ENCODE measurements around the gene PLTP.

The PLTP gene

GRCh38 chr20:45873409-45874103 lies 38.4 kb downstream of the PLTP start:
- no peak for DNase-seq

GRCh38 chr20:45872626-45873025 lies 39.3 kb downstream of the PLTP start:
- DNase-seq, result no peak

DNA sequence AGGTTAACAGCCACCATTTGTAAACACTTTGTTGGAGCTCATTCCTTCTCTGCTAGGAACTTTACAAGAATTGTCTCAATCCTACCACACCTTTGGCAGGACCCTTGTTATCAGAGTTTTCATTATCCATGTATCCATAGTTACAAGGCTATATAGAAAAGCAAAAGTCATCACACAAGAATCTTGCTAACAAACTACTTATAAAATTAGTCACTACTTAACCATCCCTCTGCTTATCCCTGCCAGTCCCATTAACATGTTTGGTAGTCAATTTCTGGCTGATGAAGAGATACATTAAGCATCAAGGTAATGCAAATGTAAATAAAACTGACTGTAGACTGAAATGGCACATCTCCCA lies 44.2 kb downstream of the PLTP start:
- DNase-seq, result peak; percentile 45

DNA sequence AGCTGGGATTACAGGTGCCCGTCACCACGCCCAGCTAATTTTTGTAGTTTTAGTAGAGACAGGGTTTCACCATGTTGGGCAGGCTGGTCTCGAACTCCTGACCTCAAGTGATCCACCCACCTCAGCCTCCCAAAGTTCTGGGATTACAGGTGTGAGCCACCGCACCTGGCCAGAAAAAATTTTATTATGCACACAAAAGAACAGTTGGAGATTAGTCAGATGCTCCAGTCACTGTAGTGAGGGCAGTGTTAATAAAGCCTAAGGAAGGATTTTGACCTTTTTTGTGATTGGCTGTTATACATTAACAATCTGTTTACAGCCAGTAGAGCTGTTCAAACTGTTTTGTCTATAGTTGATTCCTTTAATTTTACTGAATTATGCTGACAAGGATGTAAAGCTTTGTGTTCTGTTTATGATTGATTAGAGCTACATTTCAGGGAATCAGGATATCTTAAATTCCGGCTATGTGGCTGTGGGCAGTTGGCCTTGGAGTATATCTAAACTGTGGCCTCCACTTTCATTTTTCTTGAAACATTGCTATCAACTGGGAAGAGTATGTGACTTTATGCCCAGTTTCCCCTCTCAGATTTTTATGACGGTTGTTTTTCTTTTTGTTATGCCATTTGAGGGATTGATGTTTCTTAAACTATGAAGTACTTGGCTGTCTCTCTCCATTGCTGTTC lies 44.7 kb downstream of the PLTP start:
- DNase-seq, result no peak

DNA sequence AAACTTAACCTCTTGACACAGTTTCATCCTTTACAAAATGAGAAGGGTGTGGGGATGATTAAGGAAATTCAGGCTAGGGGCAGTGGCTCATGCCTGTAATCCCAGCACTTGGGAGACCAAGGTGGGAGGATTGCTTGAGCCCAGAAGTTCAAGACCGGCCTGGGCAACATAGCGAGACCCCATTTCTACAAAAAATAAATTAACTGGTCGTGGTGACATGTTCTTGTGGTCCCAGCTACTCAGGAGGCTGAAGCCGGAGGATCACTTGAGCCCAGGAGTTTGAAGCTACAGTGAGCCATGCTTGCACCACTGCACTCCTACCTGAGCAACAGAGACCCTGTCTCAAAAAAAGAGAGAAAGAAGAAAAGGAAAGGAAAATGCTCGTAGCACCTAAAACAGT lies 45.5 kb downstream of the PLTP start:
- DNase-seq, result no peak

DNA sequence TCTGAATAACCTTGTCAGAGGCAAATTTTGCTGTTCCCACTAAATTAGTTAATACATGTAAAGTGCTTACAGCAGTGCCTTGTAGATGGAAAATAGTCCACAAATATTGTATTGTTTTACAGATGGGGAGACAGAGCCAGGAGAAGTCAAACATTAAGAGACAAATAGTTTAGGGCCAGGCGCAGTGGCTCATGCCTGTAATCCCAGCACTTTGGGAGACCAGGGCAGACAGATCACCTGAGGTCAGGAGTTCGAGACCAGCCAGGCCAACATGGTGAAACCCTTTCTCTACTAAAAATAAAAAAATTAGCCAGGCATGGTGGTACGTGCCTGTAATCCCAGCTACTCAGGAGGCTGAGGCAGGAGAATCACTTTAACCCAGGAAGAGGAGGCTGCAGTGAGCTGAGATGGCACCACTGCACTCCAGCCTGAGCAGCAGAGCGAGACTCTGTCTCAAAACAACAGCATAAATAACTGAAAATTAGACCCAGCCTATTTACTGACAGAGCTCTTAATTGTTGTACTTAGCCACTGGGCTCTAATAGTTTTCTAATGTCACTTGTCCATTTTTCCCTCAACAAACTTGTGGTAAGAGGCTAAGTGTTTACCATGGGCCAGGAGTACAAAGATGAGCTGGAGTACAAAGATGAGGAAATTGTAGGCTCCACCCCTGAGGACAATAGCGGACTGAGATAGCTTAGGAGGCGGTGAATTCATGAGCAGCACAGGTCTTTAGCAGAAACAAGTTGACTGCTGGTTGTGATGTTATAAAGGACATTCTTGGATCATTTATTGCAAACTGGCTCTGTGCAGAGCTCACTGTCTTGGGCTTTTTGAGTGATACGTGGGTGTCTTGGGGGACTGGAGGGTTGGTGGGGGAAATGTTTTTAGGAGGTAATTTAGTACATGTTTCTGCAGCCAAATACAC lies 48.1 kb downstream of the PLTP start:
- no peak for DNase-seq

DNA sequence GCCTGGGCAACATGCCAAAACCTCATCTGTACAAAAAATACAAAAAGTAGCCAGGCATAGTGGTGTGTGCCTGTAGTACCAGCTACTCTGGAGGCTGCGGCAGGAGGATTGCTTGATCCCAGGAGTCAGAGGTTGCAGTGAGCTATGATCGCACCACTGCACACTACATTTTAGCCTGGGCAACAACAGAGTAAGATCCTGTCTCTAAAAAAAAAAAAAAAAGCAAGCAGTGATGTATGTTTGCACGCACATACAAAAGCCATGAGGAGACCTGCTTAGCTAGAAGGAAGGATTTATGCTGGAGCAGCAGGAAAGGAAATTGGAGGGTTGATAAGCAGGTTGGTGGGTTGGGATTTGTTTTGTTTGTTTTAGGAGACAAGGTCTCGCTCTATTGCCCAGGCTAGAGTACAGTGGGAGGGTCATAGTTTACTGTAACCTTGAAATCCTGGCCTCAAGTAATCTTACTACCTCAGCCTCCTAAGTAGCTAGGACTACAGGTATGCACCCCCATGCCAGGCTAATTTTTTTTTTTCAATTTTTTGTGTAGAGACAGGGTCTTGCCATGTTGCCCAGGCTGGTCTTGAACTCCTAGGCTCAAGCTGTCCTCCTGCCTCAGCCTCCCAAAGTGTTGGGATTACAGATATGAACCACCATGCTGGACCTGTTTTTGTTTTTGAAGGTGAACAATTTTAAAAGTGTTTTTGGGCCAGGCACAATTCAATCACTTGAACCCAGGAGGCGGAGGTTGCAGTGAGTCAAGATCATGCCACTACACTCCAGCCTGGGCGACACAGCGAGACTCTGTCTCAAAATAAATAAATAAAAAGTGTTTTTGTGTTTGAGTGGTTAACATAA lies 50.5 kb downstream of the PLTP start:
- no peak for DNase-seq

DNA sequence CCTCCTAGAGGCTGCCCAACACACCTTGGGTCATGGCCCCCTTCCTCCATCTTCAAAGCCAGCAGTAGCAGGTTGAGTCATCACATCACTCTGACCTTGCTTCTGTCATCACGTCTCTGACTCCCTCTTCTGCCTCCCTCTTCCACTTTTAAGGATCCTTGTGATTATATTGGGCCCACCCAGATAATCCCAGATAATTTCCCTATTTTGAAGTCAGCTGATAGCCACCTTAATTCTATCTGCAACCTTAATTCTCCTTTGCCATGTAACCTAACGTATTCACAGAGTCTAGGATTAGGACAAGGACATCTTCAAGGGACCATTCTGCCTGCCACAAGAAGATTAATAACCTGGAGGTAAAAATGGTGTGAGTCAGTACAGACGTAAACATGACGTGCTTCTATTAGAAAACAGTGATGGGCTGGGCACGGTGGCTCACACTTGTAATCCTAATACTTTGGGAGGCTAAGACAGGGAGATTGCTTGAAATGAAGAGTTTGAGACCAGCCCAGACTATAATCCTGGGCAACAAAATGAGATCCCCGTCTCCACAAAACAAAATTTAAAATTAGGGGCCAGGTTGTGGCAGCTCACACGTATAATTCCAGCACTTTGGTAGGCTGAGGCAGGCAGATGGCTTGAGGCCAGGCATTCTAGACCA lies 51.3 kb downstream of the PLTP start:
- DNase-seq, result no peak

GRCh38 chr20:45859916-45860315 lies 52.0 kb downstream of the PLTP start:
- DNase-seq, result no peak

GRCh38 chr20:45857882-45858216 lies 54.1 kb downstream of the PLTP start:
- DNase-seq, result no peak

DNA sequence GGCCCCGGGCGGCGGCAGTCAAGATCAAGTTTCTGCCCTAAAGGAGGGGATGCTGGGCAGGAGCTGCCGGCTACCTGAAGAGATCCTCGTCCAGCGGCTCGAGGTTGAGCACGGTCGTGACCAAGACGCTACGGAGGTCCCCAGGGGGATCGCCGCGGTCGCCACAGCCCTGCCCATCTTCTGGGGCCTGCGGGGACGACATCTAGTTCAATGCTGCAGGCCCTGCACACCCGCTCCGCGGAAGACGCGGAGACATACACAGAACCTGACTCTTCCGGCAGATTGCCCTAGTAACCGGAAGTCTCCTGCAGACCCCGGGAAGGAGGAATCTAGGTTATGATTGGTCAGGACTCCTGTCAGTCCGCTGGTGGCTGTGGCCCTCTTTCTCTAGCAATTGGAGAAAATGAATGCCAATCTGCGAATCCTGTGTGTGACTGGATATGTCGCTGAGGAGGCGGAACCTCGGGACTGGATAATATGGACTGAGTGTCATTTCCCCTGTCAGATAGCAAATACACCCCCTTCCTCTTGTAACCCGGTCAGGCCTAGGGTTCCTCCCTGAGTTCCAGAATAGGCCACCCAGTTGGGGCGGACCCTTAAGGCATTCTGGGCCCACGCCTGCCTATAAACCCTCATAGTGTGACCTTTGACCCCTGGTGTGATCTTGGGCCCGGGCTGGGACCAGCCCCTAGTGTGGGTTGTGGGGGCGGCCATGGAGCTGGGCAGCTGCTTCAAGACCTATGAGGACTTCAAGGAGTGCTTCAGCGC lies 54.7 kb downstream of the PLTP start, which contains the start of the genes ACOT8 and ZSWIM3:
Gene ACOT8 (minus strand): TSS at position 279 of the 768 bp plus-strand sequence. CDS start 77 bp downstream, at position 202.
Gene ZSWIM3 (plus strand): TSS at position 501 of the 768 bp plus-strand sequence. CDS start 212 bp downstream, at position 713.
- DNase-seq, result peak; percentile 100

GRCh38 chr20:45853484-45853883 lies 58.5 kb downstream of the PLTP start:
- no peak for DNase-seq

DNA sequence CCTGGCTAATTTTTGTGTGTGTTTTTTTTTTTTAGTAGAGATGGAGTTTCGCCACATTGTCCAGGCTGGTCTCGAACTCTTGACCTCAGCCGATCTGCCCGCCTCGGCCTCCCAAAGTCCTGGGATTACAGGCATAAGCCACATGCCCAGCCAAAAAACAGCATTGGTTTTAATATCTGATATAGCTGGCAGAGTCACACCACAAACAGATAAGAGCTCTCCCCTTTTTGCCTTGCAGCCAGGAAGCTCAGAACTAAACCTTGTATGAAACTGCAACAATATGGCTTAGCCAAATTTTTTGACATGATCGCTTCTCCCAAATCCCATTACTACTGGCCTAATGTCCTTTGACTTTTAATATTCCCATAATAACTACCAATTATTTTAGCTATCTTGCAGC lies 59.6 kb downstream of the PLTP start:
- no peak for DNase-seq

DNA sequence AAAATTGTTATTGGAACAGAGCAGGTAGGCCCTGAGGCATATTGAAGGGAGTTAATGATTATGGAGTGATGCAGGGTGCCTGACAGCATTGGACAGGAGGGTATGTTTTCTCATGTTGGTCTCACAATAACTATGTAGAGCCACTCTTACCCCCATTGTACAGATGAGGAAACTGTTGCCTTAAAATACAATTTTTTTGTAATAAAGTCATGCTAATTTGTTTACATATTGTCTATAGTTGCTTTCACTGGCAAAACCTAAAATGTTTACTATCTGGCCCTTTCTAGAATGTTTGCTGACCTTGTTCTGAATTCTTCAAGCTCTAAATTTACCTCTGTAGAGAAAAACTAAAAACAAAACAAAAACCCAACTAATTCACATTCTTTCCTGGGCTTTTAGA lies 60.5 kb downstream of the PLTP start:
- DNase-seq, result no peak

- DNase-seq, result no peak
Measured at GRCh38 chr20:45850926-45851325, 61.0 kb downstream of the PLTP start.

DNA sequence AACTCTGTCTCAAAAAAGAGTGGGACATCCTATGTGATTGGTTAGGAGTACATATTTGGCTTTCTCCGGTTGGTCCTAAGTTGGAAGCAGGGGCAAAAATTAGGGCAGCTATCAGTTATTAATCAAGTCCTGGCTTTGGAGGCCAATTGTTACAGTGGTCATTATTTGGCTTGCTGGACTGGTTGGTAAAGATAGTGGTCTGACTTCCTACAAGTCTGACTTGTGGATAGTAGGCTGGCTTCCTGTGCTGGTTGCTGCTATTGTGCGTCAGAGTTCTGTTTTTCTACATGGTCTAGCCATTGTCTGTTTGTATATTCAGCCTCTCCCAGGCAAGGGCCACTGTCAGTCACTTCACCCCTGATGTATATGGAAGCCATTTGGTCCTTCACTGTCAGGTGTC lies 61.7 kb downstream of the PLTP start:
- DNase-seq, result no peak

- DNase-seq, result no peak
Measured at GRCh38 chr20:45848969-45849582, 62.9 kb downstream of the PLTP start.
